Measurements from ENCODE around the gene DSPP.
A peak's percentile ranks its signal among the peaks of the same experiment; 100 is the strongest.
"Not testable (repeated sequence)": the region's sequence is repeated elsewhere in the genome, so short reads cannot be mapped to it uniquely, and the experiment has no call there.

The DSPP gene

GRCh38 chr4:87608229-87608628 lies at the start of gene DSPP:
Gene DSPP (plus strand): TSS chr4:87608529. CDS start chr4:87610909, 2,380 bp downstream.
- no peak for DNase-seq

GRCh38 chr4:87559090-87559837 lies 49.1 kb upstream of the DSPP start:
- DNase-seq, result no peak

- no peak for DNase-seq
Observed at GRCh38 chr4:87560802-87561201, 47.5 kb upstream of the DSPP start.

GRCh38 chr4:87565746-87566145 lies 42.6 kb upstream of the DSPP start:
- DNase-seq, result no peak

GRCh38 chr4:87566276-87566675 lies 42.1 kb upstream of the DSPP start:
- DNase-seq, result no peak

GRCh38 chr4:87567191-87567590 lies 41.1 kb upstream of the DSPP start:
- DNase-seq, result no peak

- no peak for DNase-seq
Observed at GRCh38 chr4:87570290-87570805, 38.0 kb upstream of the DSPP start.

GRCh38 chr4:87574376-87574775 lies 34.0 kb upstream of the DSPP start:
- not testable (repeated sequence) for DNase-seq

GRCh38 chr4:87574996-87575395 lies 33.3 kb upstream of the DSPP start:
- no peak for DNase-seq

GRCh38 chr4:87575408-87575807 lies 32.9 kb upstream of the DSPP start:
- DNase-seq, result no peak

GRCh38 chr4:87575983-87576382 lies 32.3 kb upstream of the DSPP start:
- no peak for DNase-seq

GRCh38 chr4:87579478-87579877 lies 28.9 kb upstream of the DSPP start:
- no peak for DNase-seq

- no peak for DNase-seq
Observed at GRCh38 chr4:87580057-87580456, 28.3 kb upstream of the DSPP start.

- DNase-seq, result no peak
Observed at GRCh38 chr4:87584222-87584908, 24.0 kb upstream of the DSPP start.

- DNase-seq, result no peak
Observed at GRCh38 chr4:87589531-87589930, 18.8 kb upstream of the DSPP start.

GRCh38 chr4:87592124-87592523 lies 16.2 kb upstream of the DSPP start:
- no peak for DNase-seq

GRCh38 chr4:87601361-87601760 lies 7.0 kb upstream of the DSPP start:
- no peak for DNase-seq

GRCh38 chr4:87614292-87614890 lies 6.1 kb downstream of the DSPP start:
- DNase-seq, result no peak

GRCh38 chr4:87616268-87616667 lies 7.9 kb downstream of the DSPP start:
- no peak for DNase-seq

GRCh38 chr4:87620086-87620485 lies 11.8 kb downstream of the DSPP start:
- DNase-seq, result no peak

GRCh38 chr4:87620491-87620890 lies 12.2 kb downstream of the DSPP start:
- DNase-seq, result no peak

- DNase-seq, result peak; percentile 39
Observed at GRCh38 chr4:87622303-87622702, 14.0 kb downstream of the DSPP start.

- no peak for DNase-seq
Observed at GRCh38 chr4:87624698-87625097, 16.4 kb downstream of the DSPP start.

- no peak for DNase-seq
Observed at GRCh38 chr4:87631668-87632067, 23.3 kb downstream of the DSPP start.
